RWPE2 (cell line): ENCODE data around the gene NRIP2.

Experiments
- ATAC-seq: fragments of 200-7000 bp; cut with Tn5 transposase; 3 replicates; pipeline ENCODE4 v1.9.1; 2021; ENCODE audit warnings: low read depth
- DNase-seq: peaks from one replicate; pipeline ENCODE4 v3.0.0-alpha.2; 2020; ENCODE audit warnings: low spot score
- H3K27ac ChIP-seq: fragments of 450-650 bp; 2 replicates; pipeline ENCODE4 v1.5.1; 2017; ENCODE audit warnings: mild to moderate bottlenecking; ENCODE audit not compliant: poor library complexity, severe bottlenecking
- H3K27me3 ChIP-seq: fragments of 250-450 bp; sonication (Bioruptor Pico); 2 replicates; pipeline ENCODE4 v1.5.1; 2021; ENCODE audit warnings: mild to moderate bottlenecking, moderate library complexity; ENCODE audit not compliant: insufficient read depth, poor library complexity, severe bottlenecking
- H3K36me3 ChIP-seq: fragments of 250-450 bp; sonication (Bioruptor Pico); 2 replicates; pipeline ENCODE4 v1.5.1; 2020; ENCODE audit warnings: low read depth, mild to moderate bottlenecking, moderate library complexity
- H3K4me1 ChIP-seq: fragments of 250-450 bp; sonication (Bioruptor Pico); 2 replicates; pipeline ENCODE4 v1.5.1; 2021; ENCODE audit warnings: mild to moderate bottlenecking, moderate library complexity; ENCODE audit not compliant: insufficient read depth, poor library complexity, severe bottlenecking
- H3K4me3 ChIP-seq: fragments of 250-450 bp; sonication (Bioruptor Pico); 2 replicates; pipeline ENCODE4 v1.5.1; 2021; ENCODE audit warnings: mild to moderate bottlenecking, moderate library complexity; ENCODE audit not compliant: severe bottlenecking
- H3K9me3 ChIP-seq: fragments of 250-450 bp; sonication (Bioruptor Pico); 2 replicates; pipeline ENCODE4 v1.5.1; 2021; ENCODE audit warnings: mild to moderate bottlenecking, moderate library complexity; ENCODE audit not compliant: severe bottlenecking
- TF ChIP-seq, protein P1 (sequence below): fragments of 450-650 bp; IDR thresholded peaks from one replicate; pipeline ENCODE4 v1.5.1; 2017; ENCODE audit warnings: mild to moderate bottlenecking, moderate library complexity; ENCODE audit not compliant: poor library complexity, severe bottlenecking

NRIP2 gene

DNA sequence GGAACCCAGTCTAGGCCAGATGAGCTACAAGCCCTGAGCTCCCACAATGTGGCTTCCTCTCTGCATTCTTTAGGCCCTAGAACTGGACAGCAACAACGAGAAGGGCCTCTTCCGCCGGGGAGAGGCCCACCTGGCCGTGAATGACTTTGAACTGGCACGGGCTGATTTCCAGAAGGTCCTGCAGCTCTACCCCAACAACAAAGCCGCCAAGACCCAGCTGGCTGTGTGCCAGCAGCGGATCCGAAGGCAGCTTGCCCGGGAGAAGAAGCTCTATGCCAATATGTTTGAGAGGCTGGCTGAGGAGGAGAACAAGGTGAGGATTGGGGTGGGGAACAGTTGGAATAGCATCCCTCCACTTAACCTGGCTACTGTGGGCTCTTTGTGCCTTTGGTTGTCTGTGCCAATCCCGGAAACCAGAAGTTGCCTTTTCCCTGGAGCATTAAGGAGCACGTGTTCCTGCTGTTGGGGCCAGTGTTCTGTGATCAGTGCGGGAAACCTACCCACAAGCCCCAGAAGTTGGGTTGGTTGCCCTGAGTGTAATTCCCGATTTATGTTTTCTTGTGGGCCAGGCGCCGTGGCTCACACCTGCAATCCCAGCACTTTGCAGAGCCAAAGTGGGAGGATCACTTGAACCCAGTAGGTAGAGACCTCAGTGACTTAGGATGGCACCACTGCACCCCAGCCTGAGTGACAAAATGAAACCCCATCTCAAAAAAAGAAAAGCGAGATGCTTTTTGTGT, 33.6 kb downstream of the NRIP2 start:
- Histone ChIP-seq H3K9me3 (no peaks in the 10 kb centered on the region), H3K27me3 (no peaks in the 10 kb centered on the region), H3K4me3 (no peak overlapping the region), H3K4me1 (peaks cover 6% of the 10 kb centered on the region), H3K27ac (no peak overlapping the region), H3K36me3 (peaks cover 92% of the 10 kb centered on the region)
- ATAC-seq (no peak), DNase-seq (no peak)
- TF ChIP-seq, protein P1, sequence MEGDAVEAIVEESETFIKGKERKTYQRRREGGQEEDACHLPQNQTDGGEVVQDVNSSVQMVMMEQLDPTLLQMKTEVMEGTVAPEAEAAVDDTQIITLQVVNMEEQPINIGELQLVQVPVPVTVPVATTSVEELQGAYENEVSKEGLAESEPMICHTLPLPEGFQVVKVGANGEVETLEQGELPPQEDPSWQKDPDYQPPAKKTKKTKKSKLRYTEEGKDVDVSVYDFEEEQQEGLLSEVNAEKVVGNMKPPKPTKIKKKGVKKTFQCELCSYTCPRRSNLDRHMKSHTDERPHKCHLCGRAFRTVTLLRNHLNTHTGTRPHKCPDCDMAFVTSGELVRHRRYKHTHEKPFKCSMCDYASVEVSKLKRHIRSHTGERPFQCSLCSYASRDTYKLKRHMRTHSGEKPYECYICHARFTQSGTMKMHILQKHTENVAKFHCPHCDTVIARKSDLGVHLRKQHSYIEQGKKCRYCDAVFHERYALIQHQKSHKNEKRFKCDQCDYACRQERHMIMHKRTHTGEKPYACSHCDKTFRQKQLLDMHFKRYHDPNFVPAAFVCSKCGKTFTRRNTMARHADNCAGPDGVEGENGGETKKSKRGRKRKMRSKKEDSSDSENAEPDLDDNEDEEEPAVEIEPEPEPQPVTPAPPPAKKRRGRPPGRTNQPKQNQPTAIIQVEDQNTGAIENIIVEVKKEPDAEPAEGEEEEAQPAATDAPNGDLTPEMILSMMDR: no peak

DNA sequence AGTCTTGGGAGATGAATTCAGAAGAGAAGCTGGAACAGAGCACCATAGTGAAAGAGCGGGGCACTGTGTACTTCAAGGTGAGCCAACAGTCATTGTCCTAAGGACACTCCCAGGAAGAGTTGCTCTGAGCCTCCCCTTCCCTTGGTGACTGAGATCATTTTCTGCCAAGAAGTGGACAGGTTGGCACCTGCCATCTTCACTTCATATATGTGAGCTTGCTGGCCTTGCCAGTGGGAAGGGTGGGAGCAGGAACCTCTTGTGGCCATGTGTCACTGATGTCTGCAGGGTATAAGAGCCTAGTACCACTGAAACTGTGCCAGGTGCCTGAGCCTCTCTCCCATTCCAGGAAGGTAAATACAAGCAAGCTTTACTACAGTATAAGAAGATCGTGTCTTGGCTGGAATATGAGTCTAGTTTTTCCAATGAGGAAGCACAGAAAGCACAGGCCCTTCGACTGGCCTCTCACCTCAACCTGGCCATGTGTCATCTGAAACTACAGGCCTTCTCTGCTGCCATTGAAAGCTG, 34.7 kb downstream of the NRIP2 start:
- no peaks in the 10 kb centered on the region for H3K9me3 ChIP-seq
- H3K4me3 ChIP-seq: no peak overlapping the region
- no peaks in the 10 kb centered on the region for H3K27me3 ChIP-seq
- ATAC-seq: no peak
- no peak for DNase-seq
- no peak overlapping the region for H3K27ac ChIP-seq
- peaks cover 91% of the 10 kb centered on the region for H3K36me3 ChIP-seq
- H3K4me1 ChIP-seq: peaks cover 6% of the 10 kb centered on the region
- TF ChIP-seq, protein P1: no peak

DNA sequence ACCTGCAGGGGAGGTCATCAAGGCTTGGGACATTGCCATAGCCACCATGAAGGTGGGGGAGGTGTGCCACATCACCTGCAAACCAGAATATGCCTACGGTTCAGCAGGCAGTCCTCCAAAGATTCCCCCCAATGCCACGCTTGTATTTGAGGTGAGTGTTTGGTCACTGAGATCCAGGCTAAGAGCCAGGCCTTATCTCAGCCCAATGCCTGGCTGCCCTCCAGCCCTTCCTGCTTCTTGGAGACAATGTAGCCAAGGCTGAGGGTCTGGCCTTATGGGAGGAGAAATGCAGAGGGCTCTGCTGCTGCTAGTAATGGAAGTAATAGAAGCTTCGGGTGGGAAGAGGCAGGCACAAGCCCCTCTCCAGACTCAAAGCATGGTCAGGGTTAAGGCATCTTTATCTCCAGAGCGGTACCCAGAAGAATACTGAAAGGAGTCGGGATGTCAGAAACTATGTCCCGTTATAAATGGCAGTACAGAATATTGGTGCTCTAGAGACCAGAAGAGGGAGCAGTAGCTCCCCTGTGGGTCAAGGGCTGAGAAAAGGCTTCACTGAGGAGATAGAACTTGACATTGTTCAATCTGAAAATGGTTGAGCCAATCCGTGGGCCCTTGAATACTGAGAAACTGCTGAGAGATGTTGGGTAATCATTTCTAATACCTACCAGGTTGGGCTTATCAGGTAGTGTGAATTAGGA, 37.0 kb downstream of the NRIP2 start:
- no peak for ATAC-seq
- Histone ChIP-seq H3K9me3 (no peaks in the 10 kb centered on the region), H3K4me3 (no peak overlapping the region), H3K4me1 (peaks cover 6% of the 10 kb centered on the region), H3K27me3 (no peaks in the 10 kb centered on the region), H3K36me3 (peaks cover 69% of the 10 kb centered on the region), H3K27ac (no peak overlapping the region)
- TF ChIP-seq, protein P1: no peak
- DNase-seq: no peak

DNA sequence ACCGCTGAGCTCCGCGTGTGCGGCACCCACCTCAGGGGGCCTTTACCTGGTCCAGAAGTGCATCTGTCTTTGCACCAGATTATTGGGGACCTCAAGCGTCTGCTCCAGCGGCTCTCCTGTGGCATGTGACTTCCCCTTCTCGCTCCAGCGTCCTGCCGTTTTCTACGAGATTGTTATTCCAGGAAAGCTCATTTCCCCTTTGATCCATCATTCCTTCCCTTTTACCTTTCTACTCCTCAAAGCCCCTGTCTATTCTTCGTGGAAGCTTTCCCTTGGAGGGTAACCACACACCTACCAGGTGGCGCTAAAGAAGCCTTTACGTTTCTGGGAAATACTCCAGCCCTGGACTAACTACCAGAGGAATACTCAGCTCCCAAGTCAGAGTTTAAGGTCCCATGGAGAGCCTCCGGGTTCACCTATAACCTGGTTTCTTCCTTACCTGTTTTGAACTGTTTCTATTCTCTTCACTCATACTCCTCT, 38.6 kb downstream of the NRIP2 start:
- TF ChIP-seq, protein P1: peak; percentile 35
- ATAC-seq: 0 out of 3 replicates have a peak, but pooled peaks have one; percentile 11

More for the DNA sequence above, 38.6 kb downstream of the NRIP2 start:
- Histone ChIP-seq H3K36me3 (peaks cover 53% of the 10 kb centered on the region), H3K4me1 (peaks cover 6% of the 10 kb centered on the region), H3K27me3 (no peaks in the 10 kb centered on the region), H3K9me3 (no peaks in the 10 kb centered on the region), H3K4me3 (peak overlapping the region; percentile 96), H3K27ac (peak overlapping the region; percentile 53)
- DNase-seq: no peak
